ENCODE results near the gene KRT84. TPM values are rescaled to one million over a fixed set of nuclear protein-coding genes. Genes with fewer than 3 reads are reported as not detected.

Gene KRT84
- total RNA-seq, 4 donors from 2014 or later: 0.49 to 2.1 (median 0.65) TPM; not detected in 1

GRCh38 chr12:52402873-52403540 is 17.6 kb upstream of the KRT84 start:
- 62% methylated on average over 3 of the region's 3 CpGs for WGBS
- Histone ChIP-seq H3K9me3 (no peaks in the 10 kb centered on the region), H3K27me3 (peaks cover 11% of the 10 kb centered on the region), H3K36me3 (no peaks in the 10 kb centered on the region), H3K27ac (no peak overlapping the region), H3K4me1 (no peaks in the 10 kb centered on the region), H3K4me3 (no peak overlapping the region)
- DNase-seq (ENCODE audit: low spot score in 2 of 2): no peak
- TF ChIP-seq POLR2A (IDR thresholded peaks at IDR 0.05): no peak
- TF ChIP-seq CTCF (IDR thresholded peaks at IDR 0.05): no peak
- TF ChIP-seq POLR2AphosphoS5 (IDR thresholded peaks at IDR 0.05): no peak
- no peak for TF ChIP-seq EP300 (IDR thresholded peaks at IDR 0.05)

GRCh38 chr12:52402377-52402776 is 16.9 kb upstream of the KRT84 start:
- H3K9me3 ChIP-seq: no peaks in the 10 kb centered on the region
- WGBS: 97% methylated on average over 2 of the region's 2 CpGs
- peaks cover 13% of the 10 kb centered on the region for H3K27me3 ChIP-seq
- no peak overlapping the region for H3K27ac ChIP-seq
- no peak for TF ChIP-seq EP300 (IDR thresholded peaks at IDR 0.05)
- no peak for TF ChIP-seq POLR2AphosphoS5 (IDR thresholded peaks at IDR 0.05)
- TF ChIP-seq POLR2A (IDR thresholded peaks at IDR 0.05): no peak
- no peak for TF ChIP-seq CTCF (IDR thresholded peaks at IDR 0.05)
- H3K4me3 ChIP-seq: no peak overlapping the region
- no peaks in the 10 kb centered on the region for H3K4me1 ChIP-seq
- no peaks in the 10 kb centered on the region for H3K36me3 ChIP-seq
- DNase-seq (ENCODE audit: low spot score in 2 of 2): no peak

- H3K4me3 ChIP-seq: no peak overlapping the region
- peaks cover 13% of the 10 kb centered on the region for H3K27me3 ChIP-seq
- no peaks in the 10 kb centered on the region for H3K9me3 ChIP-seq
- no peaks in the 10 kb centered on the region for H3K36me3 ChIP-seq
- WGBS: 85% methylated on average over 4 of the region's 4 CpGs
- H3K4me1 ChIP-seq: no peaks in the 10 kb centered on the region
- no peak for DNase-seq (ENCODE audit: low spot score in 2 of 2)
- TF ChIP-seq CTCF (IDR thresholded peaks at IDR 0.05) (no peak), POLR2AphosphoS5 (IDR thresholded peaks at IDR 0.05) (no peak), EP300 (IDR thresholded peaks at IDR 0.05) (no peak)
- H3K27ac ChIP-seq: no peak overlapping the region
Observed at GRCh38 chr12:52401926-52402325, 16.5 kb upstream of the KRT84 start.

GRCh38 chr12:52401526-52401925 is 16.1 kb upstream of the KRT84 start:
- no peak for TF ChIP-seq POLR2AphosphoS5 (IDR thresholded peaks at IDR 0.05)
- TF ChIP-seq POLR2A (IDR thresholded peaks at IDR 0.05): no peak
- no peak for TF ChIP-seq EP300 (IDR thresholded peaks at IDR 0.05)
- no peak for TF ChIP-seq CTCF (IDR thresholded peaks at IDR 0.05)
- WGBS: 75% methylated on average over 5 of the region's 5 CpGs

GRCh38 chr12:52400906-52401305 is 15.5 kb upstream of the KRT84 start:
- Histone ChIP-seq H3K4me3 (no peak overlapping the region), H3K27ac (no peak overlapping the region), H3K4me1 (peaks cover 7% of the 10 kb centered on the region), H3K9me3 (no peaks in the 10 kb centered on the region), H3K27me3 (peaks cover 13% of the 10 kb centered on the region), H3K36me3 (no peaks in the 10 kb centered on the region)
- no peak for DNase-seq (ENCODE audit: low spot score in 2 of 2)
- no peak for TF ChIP-seq POLR2A (IDR thresholded peaks at IDR 0.05)
- no peak for TF ChIP-seq CTCF (IDR thresholded peaks at IDR 0.05)
- TF ChIP-seq EP300 (IDR thresholded peaks at IDR 0.05): no peak
- TF ChIP-seq POLR2AphosphoS5 (IDR thresholded peaks at IDR 0.05): no peak
- WGBS: 85% methylated on average over 9 of the region's 9 CpGs

More at GRCh38 chr12:52401526-52401925, 16.1 kb upstream of the KRT84 start:
- Histone ChIP-seq H3K4me3 (no peak overlapping the region), H3K36me3 (no peaks in the 10 kb centered on the region), H3K4me1 (peaks cover under 1% of the 10 kb centered on the region), H3K27me3 (peaks cover 13% of the 10 kb centered on the region), H3K27ac (no peak overlapping the region), H3K9me3 (no peaks in the 10 kb centered on the region)
- DNase-seq (ENCODE audit: low spot score in 2 of 2): no peak

Data from suprapubic skin (tissue), 4 donors.